Brain microvascular endothelial cell (primary cell): Measurements from ENCODE around the gene ADGRB3.

Experiments used
- DNase-seq: peaks from one replicate; pipeline ENCODE4 v3.0.0-alpha.2; 2020
- H3K27ac ChIP-seq: fragments of 250-450 bp; sonication (Bioruptor Pico); 2 replicates; pipeline ENCODE4 v1.5.1; 2020; ENCODE audit warnings: mild to moderate bottlenecking, moderate library complexity
- H3K27me3 ChIP-seq: fragments of 250-450 bp; sonication (Bioruptor Pico); replicated peaks from 2 replicates; pipeline ENCODE4 v1.5.1; 2020; ENCODE audit warnings: mild to moderate bottlenecking
- H3K36me3 ChIP-seq: fragments of 250-450 bp; sonication (Bioruptor Pico); replicated peaks from 2 replicates; pipeline ENCODE4 v1.5.1; 2020; ENCODE audit warnings: mild to moderate bottlenecking
- H3K4me3 ChIP-seq: 2 replicates; pipeline ENCODE4 v1.5.1; 2011; ENCODE audit warnings: low read depth, mild to moderate bottlenecking, control low read depth, low read length, moderate library complexity
- CTCF ChIP-seq: IDR thresholded peaks from 2 replicates; pipeline ENCODE4 v1.5.1; 2011; ENCODE audit warnings: low read depth, mild to moderate bottlenecking, moderate library complexity, low read length, control low read depth, inconsistent platforms; ENCODE audit errors: missing control alignments
- in situ Hi-C: cut with HindIII; loops from 2 replicates; pipeline ENCODE4 v1.10.0; 2017; ENCODE audit warnings: low sequenced_read_pairs, low pct_ligation_motif_present

Gene ADGRB3

GRCh38 chr6:68636666-68637065 is 1.6 kb downstream of the ADGRB3 start:
- no peak overlapping the region for H3K27ac ChIP-seq
- no peak for TF ChIP-seq CTCF
- in situ Hi-C loops: no loop called here
- no peak overlapping the region for H3K4me3 ChIP-seq
- no peaks in the 10 kb centered on the region for H3K36me3 ChIP-seq
- DNase-seq: no peak
- H3K27me3 ChIP-seq: peaks cover 26% of the 10 kb centered on the region

- in situ Hi-C loops: no loop called here
- Histone ChIP-seq H3K27ac (no peak overlapping the region), H3K4me3 (no peak overlapping the region), H3K27me3 (peaks cover 26% of the 10 kb centered on the region), H3K36me3 (no peaks in the 10 kb centered on the region)
- TF ChIP-seq CTCF: no peak
- DNase-seq: no peak
Measured at GRCh38 chr6:68637071-68637470, 2.0 kb downstream of the ADGRB3 start.

GRCh38 chr6:68637782-68638181 is 2.7 kb downstream of the ADGRB3 start:
- in situ Hi-C loops: no loop called here
- DNase-seq: no peak
- no peak for TF ChIP-seq CTCF
- Histone ChIP-seq H3K4me3 (no peak overlapping the region), H3K27ac (no peak overlapping the region), H3K27me3 (peaks cover 25% of the 10 kb centered on the region), H3K36me3 (no peaks in the 10 kb centered on the region)

GRCh38 chr6:68638230-68638900 is 3.3 kb downstream of the ADGRB3 start:
- peaks cover 20% of the 10 kb centered on the region for H3K27me3 ChIP-seq
- peak; percentile 73 for TF ChIP-seq CTCF
- H3K4me3 ChIP-seq: no peak overlapping the region
- no peaks in the 10 kb centered on the region for H3K36me3 ChIP-seq
- H3K27ac ChIP-seq: no peak overlapping the region
- peak; percentile 24 for DNase-seq
- in situ Hi-C loops: no loop called here

GRCh38 chr6:68639211-68639610 is 4.1 kb downstream of the ADGRB3 start:
- peaks cover 12% of the 10 kb centered on the region for H3K27me3 ChIP-seq
- no peak for DNase-seq
- no peak overlapping the region for H3K4me3 ChIP-seq
- in situ Hi-C loops: no loop called here
- no peaks in the 10 kb centered on the region for H3K36me3 ChIP-seq
- TF ChIP-seq CTCF: no peak
- H3K27ac ChIP-seq: no peak overlapping the region
